Peyer's patch (tissue), 4 donors: ENCODE data around the gene PRKCA. TPM values are rescaled to one million over a fixed set of nuclear protein-coding genes. Genes with fewer than 3 reads are reported as not detected.
"Not testable (repeated sequence)": the region's sequence is repeated elsewhere in the genome, so short reads cannot be mapped to it uniquely, and the experiment has no call there.

ENCODE experiments used
- DNase-seq, 3 donors: peaks; one replicate each; pipeline ENCODE4 v3.0.0-alpha.2; 2017 to 2019
- H3K27ac ChIP-seq, 4 donors: fragments of 200-600 bp; sonication (generic); one replicate each; pipeline ENCODE4 v1.5.1; 2016 to 2019
- H3K27me3 ChIP-seq, 2 donors: fragments of 200-600 bp; sonication (generic); one replicate each; pipeline ENCODE4 v1.5.1; 2019
- H3K36me3 ChIP-seq, 3 donors: fragments of 200-600 bp; sonication (generic); one replicate each; pipeline ENCODE4 v1.5.1; 2016 to 2019
- H3K4me1 ChIP-seq, 4 donors: fragments of 200-600 bp; sonication (generic); one replicate each; pipeline ENCODE4 v1.5.1; 2016 to 2019
- H3K4me3 ChIP-seq, 4 donors: fragments of 200-600 bp; sonication (generic); 1 replicate in 3 of 4; 2 replicates in 1 of 4; pipeline ENCODE4 v1.5.1; 2016 to 2019; ENCODE audit warnings: mild to moderate bottlenecking in 1 of 4
- H3K9me3 ChIP-seq, 4 donors: fragments of 200-600 bp; sonication (generic); one replicate each; pipeline ENCODE4 v1.5.1; 2016 to 2019; ENCODE audit warnings: mild to moderate bottlenecking in 1 of 4
- CTCF ChIP-seq, 6 experiments: fragments of 450-650 bp in 4 of 6; fragments of 200-600 bp in 2 of 6; sonication (generic) in 1 of 6; IDR thresholded peaks; one replicate each; pipeline ENCODE4 v1.5.1; 2017 to 2019; ENCODE audit warnings: antibody characterized with exemption in 6 of 6, mild to moderate bottlenecking in 3 of 6, moderate library complexity in 1 of 6
- POLR2A ChIP-seq, 2 donors: fragments of 450-650 bp; IDR thresholded peaks; one replicate each; pipeline ENCODE4 v1.5.1; 2017; ENCODE audit warnings: antibody characterized with exemption in 2 of 2, mild to moderate bottlenecking in 2 of 2, moderate library complexity in 2 of 2
- total RNA-seq, 4 donors: library from RNA; depleted of rRNA; stranded (reverse); fragments of >200 nt; gene quantifications; one replicate each; pipeline ENCODE4 v1.1.0, GENCODE V29; 2016

Gene PRKCA
- total RNA-seq, 4 donors from 2014 or later, result 32.2 to 47.0 (median 43.5) TPM

- Histone ChIP-seq H3K27ac (no peak overlapping the region), H3K4me1 (no peaks in the 10 kb centered on the region), H3K4me3 (no peak overlapping the region), H3K9me3 (no peaks in the 10 kb centered on the region), H3K36me3 (no peaks in the 10 kb centered on the region), H3K27me3 (no peaks in the 10 kb centered on the region)
- no peak for DNase-seq
- TF ChIP-seq POLR2A (IDR thresholded peaks at IDR 0.05) (no peak), CTCF (IDR thresholded peaks at IDR 0.05) (no peak)
These were observed 308.1 kb downstream of the PRKCA start for GRCh38 chr17:66610361-66611133.

GRCh38 chr17:66611397-66611796, 309.0 kb downstream of the PRKCA start:
- H3K36me3 ChIP-seq, result no peaks in the 10 kb centered on the region
- no peaks in the 10 kb centered on the region for H3K27me3 ChIP-seq
- H3K4me3 ChIP-seq, result no peak overlapping the region
- no peaks in the 10 kb centered on the region for H3K4me1 ChIP-seq
- no peak for TF ChIP-seq POLR2A (IDR thresholded peaks at IDR 0.05)
- no peak for DNase-seq
- no peaks in the 10 kb centered on the region for H3K9me3 ChIP-seq
- no peak overlapping the region for H3K27ac ChIP-seq

GRCh38 chr17:66612993-66613392, 310.6 kb downstream of the PRKCA start:
- no peaks in the 10 kb centered on the region for H3K9me3 ChIP-seq
- TF ChIP-seq CTCF (IDR thresholded peaks at IDR 0.05) (no peak), POLR2A (IDR thresholded peaks at IDR 0.05) (no peak)
- no peaks in the 10 kb centered on the region for H3K36me3 ChIP-seq
- H3K27ac ChIP-seq, result no peak overlapping the region
- no peak overlapping the region for H3K4me3 ChIP-seq
- H3K27me3 ChIP-seq, result no peaks in the 10 kb centered on the region
- no peaks in the 10 kb centered on the region for H3K4me1 ChIP-seq
- no peak for DNase-seq

GRCh38 chr17:66614469-66614868, 312.1 kb downstream of the PRKCA start:
- Histone ChIP-seq H3K27me3 (no peaks in the 10 kb centered on the region), H3K27ac (no peak overlapping the region), H3K36me3 (no peaks in the 10 kb centered on the region), H3K4me3 (no peak overlapping the region), H3K9me3 (no peaks in the 10 kb centered on the region), H3K4me1 (no peaks in the 10 kb centered on the region)
- TF ChIP-seq POLR2A (IDR thresholded peaks at IDR 0.05), result no peak
- TF ChIP-seq CTCF (IDR thresholded peaks at IDR 0.05), result no peak
- DNase-seq, result no peak

- Histone ChIP-seq H3K4me3 (no peak overlapping the region), H3K36me3 (no peaks in the 10 kb centered on the region), H3K27ac (no peak overlapping the region), H3K4me1 (no peaks in the 10 kb centered on the region), H3K27me3 (no peaks in the 10 kb centered on the region), H3K9me3 (no peaks in the 10 kb centered on the region)
- no peak for DNase-seq
- TF ChIP-seq POLR2A (IDR thresholded peaks at IDR 0.05), result no peak
- TF ChIP-seq CTCF (IDR thresholded peaks at IDR 0.05), result no peak
These were observed 316.8 kb downstream of the PRKCA start for GRCh38 chr17:66619206-66619605.

- DNase-seq, result no peak
- Histone ChIP-seq H3K4me3 (no peak overlapping the region), H3K9me3 (no peaks in the 10 kb centered on the region), H3K27ac (no peak overlapping the region), H3K36me3 (no peaks in the 10 kb centered on the region), H3K4me1 (no peaks in the 10 kb centered on the region), H3K27me3 (no peaks in the 10 kb centered on the region)
- TF ChIP-seq POLR2A (IDR thresholded peaks at IDR 0.05) (no peak), CTCF (IDR thresholded peaks at IDR 0.05) (no peak)
These were observed 318.1 kb downstream of the PRKCA start for GRCh38 chr17:66620528-66620927.

- not testable (repeated sequence) for H3K36me3 ChIP-seq, H3K27ac ChIP-seq, H3K9me3 ChIP-seq, H3K27me3 ChIP-seq, DNase-seq, H3K4me1 ChIP-seq, H3K4me3 ChIP-seq
These were observed 322.2 kb downstream of the PRKCA start for GRCh38 chr17:66624630-66625029.
